ENCODE data around the gene METTL26.

- TF ChIP-seq CTCF (conservative IDR thresholded peaks at IDR 0.05; ENCODE audit: low read depth, low read length): no peak
- peak; percentile 87 for TF ChIP-seq POLR2A (IDR thresholded peaks at IDR 0.05; ENCODE audit: low read depth, low read length)
- TF ChIP-seq CEBPB (IDR thresholded peaks at IDR 0.05; ENCODE audit: low read depth, low read length): no peak
These were observed 47.5 kb downstream of the METTL26 start for GRCh38 chr16:588639-588888.

All from IMR-90 (cell line).